Prostate gland (tissue), 1 donor: ENCODE results near the gene FBXO9.

Experiments
- POLR2A ChIP-seq: fragments of 450-650 bp; IDR thresholded peaks from one replicate; pipeline ENCODE4 v1.6.1; 2016; ENCODE audit warnings: antibody characterized with exemption, mild to moderate bottlenecking
- POLR2AphosphoS5 ChIP-seq: sonication (generic); formaldehyde crosslinking; IDR thresholded peaks from one replicate; pipeline ENCODE4 v1.6.1; 2017; ENCODE audit warnings: antibody characterized with exemption

- TF ChIP-seq POLR2AphosphoS5, result no peak
- TF ChIP-seq POLR2A, result no peak
Observed at GRCh38 chr6:53089948-53090347, 24.7 kb downstream of the FBXO9 start.
